NCI-H82 treated with DMSO at 0.1 percent for 48 hours (cell line): ENCODE results near the gene PARD3B.

ENCODE experiments used
- DNase-seq: peaks from one replicate; lab custom pipeline; 2025; ENCODE audit not compliant: unreplicated experiment; lab: John Stamatoyannopoulos, UW

PARD3B gene

DNA sequence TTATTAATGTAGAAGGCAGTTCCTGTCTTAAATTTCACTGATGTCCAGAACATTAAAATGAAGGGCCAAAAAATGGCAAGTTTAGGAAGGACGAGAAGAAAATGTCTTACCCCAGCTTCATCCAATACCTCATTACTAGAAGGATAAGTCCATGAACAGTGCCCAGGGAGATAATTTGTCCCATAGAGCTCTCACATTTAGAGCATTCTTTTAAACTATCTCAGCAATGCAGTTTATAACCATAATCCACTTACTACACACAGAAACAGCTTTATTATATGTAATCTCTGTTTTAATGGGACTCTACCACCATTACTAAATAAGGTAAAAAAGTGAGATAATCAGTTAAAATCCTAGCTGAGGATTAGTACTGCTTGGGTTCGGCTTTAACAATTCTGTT lies 142.5 kb downstream of the PARD3B start:
- no peak for DNase-seq

DNA sequence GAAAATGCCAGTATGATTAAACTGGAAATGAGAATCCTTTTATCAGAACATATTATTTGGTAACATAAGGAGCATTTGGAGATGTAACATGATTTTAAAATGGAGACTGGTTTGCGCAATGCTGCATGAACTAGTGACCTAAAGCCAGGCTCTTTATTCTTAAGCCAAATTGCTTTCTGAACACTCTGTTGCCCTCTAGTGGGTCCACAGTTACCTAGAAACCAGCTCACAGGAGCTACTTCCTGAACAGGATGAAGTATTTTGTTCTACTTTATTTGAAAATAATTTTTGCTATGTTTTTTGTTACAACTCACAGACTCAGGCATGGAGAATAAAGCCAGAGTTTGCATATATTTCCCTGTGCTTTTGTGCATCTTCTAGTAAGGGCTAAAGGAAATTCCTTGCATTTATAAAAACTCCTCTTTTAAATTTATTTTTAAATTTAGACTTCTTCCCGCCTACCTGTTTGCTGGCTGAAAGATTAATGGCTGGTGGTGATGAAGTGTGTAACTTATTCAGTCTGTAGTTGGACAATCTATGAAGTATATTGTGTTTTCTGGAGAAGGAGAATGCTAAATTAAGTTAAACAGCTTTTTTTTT lies 146.7 kb downstream of the PARD3B start:
- peak; percentile 64 for DNase-seq

DNA sequence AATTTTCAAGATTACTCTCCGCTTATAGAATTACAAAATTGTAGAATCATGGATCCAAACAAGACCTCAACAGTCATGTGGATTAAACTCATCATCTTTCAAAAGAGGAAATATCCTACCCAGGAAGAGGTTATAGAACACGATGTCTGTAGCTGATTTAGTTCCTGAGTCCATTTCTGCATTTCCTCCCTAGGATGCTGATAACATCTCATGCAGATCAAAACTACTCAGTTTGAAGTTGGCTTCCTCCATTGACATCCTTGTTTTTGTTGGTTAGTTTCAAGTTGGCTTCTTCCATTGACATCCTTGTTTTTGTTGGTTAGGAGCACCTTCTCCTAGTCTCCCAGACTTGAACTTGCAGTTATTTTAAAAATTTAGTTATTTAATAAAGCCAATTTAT lies 147.5 kb downstream of the PARD3B start:
- no peak for DNase-seq

DNA sequence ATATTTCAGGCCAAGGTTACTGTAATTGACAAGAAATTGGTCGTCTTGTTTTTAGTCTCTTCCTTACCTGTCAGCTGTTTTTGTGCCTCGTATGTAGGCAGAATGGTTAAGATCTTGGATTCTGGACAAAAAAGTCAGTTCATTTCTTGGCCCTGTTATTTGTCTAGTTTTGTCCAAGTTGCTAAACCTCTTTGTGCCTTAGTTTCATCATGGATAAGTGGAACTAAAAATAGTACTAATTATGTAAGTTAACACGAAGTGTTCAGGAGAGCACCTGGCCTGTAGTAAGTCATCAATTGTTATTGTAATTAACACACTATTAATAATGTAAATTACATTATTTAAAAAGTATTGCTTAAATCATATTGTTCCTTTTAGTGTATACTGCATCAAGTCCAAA lies 148.0 kb downstream of the PARD3B start:
- DNase-seq: no peak

DNA sequence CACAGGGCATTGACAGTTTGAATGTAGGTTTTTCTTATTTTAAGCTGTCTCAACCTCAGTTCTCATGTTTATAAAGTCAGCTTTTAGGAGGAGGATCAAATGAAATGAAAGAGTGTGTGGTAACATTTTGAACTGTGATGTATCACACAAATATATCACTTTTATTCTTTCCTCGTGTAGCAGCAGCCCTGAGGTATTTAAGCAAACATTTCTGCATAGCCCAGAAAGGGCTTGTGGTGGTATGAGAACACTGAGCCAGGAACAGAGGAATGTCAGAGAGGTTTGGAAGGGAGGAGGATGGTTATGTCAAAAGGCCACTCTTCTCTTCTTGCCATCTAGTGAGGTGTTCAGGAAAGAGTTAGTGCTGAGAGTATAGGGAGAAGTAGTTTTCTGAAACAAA lies 150.2 kb downstream of the PARD3B start:
- DNase-seq: no peak

DNA sequence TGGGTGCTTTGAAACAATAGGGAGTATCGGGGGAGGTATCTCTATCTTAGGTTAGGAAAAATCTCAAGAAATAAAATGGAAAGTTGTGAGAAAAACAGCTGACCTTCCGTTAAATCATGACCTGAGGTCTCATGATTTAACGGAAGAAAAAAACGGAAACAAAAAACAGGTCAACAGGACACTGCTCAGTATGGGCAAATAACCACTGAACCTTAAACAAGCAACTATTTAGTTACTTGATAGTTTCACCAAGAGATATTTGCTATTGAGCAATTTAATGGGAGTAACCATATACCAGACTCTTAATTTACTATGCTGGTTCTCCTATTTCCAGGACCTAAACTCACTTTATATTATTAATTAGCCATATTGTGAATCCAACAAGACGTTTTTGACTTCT lies 150.8 kb downstream of the PARD3B start:
- no peak for DNase-seq

DNA sequence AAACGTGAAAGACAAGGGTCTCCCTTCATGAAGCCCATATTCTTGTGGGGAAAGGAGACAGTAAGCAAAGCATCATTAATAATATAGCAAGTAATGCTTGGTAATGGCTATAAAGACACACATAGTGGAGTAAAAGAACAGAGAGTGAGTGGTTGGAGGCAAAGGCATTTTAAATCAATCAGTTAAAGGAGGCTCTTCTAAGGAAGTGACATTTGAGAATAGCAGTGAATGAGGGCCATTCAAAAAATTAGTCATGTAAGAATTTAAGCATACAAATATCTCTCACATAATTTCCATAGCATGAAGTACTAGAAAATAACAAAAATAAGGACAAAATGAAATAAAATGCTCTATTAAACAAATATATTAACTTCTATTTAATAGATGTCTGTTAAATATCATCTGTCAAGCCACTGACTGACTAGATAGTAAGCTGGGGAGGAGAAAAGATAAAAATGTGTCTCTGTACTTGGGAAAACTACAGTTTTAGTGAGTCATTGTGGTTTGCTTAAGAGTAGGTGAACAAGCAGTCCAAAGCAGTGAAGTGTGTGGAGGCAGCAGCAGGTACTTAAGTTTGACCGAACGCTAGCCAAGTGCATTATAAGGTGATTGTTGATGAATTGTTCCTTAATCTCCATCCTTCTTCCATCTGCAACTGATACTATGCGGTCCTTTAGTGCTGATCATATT lies 160.1 kb downstream of the PARD3B start:
- DNase-seq: no peak

DNA sequence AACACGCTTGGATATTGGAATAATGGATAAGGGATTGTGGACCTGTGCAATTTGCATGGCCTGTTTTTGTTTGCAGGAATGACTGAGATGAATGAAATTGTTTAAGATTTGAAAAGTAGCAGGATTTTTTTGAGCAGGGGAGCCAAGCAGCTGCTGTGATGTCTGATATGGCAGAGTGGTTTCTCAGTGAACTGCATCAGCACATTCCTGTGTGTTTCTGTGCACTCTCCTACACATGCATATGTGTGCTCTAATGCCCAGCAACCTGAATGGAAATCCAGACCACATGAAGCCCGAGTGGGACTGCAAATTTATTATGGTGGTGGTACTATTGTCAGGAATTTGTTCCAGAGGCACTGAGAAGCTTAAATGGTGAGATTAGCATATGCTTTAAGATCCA lies 161.7 kb downstream of the PARD3B start:
- no peak for DNase-seq

DNA sequence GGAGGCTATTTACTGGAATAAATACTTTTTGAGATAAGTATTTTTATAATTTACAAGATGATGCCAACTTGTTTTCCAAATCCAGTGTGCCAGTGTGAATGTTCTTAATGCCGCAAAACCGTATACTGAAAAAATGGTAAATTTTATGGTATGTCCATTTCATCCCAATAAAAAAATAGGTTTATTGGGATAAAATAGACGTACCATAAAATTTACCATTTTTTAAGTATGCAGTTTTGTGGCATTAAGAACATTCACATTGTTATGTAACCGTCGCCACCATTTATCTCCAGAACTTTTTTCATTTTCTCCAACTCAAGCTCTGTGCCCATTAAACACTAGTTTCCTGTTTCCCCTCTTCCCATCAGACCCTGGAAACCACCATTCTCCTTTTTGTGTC lies 167.9 kb downstream of the PARD3B start:
- no peak for DNase-seq

DNA sequence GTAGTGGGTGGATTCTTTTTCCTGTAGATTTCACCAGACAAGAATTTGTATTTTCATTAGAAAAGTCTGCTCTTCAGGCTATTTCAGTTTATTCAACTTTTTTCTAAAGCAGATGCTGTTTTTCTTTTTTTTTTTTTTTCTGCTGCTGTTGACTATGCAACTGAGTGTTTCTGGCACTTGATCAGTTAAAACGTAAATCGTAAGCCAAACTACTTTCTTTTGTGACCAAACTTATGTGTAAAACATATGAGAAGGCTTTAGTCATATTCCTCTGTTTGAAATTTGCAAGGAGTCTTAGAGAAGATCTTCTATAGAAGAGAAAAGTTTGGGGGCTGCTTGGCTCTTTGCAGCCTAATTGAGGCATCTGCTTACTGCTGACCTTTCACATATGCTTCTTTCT lies 170.1 kb downstream of the PARD3B start:
- DNase-seq: no peak

DNA sequence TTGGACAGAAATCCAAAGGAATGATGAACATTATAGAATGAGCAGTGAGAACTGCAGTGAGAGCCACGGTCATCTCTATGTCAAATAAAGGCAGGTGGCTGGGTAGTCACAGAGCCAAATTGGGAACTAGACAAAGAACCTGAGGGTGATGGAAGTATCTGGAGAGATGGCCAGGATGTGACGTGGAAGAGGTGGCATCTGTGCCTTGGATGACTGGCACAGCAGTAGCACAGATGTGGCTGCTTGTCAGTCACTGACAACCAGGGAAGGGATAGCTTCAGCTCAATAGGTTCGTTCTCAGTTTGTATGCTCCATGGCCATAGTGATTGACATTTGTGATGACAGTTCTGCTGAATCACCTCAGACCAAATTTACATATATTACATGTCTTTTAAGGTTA lies 172.3 kb downstream of the PARD3B start:
- DNase-seq: no peak

DNA sequence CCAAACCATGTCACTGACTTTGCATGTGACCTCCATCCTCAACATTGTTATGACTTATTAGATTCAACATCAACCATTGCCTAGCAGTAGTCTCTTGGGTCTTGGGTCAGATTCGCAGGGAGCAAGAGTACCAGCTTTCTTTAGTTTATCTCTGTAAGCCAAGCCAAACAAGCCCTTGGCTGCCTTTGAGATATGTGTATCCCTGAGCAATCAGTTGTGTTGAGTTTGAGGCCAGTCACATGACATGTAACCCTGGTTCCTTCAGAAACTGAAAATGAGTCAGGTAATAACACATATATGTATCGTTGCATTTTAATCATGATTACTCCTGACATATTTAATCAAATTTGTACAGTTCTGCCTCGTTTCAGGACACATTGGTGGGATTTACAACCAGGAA lies 173.3 kb downstream of the PARD3B start:
- DNase-seq: no peak

DNA sequence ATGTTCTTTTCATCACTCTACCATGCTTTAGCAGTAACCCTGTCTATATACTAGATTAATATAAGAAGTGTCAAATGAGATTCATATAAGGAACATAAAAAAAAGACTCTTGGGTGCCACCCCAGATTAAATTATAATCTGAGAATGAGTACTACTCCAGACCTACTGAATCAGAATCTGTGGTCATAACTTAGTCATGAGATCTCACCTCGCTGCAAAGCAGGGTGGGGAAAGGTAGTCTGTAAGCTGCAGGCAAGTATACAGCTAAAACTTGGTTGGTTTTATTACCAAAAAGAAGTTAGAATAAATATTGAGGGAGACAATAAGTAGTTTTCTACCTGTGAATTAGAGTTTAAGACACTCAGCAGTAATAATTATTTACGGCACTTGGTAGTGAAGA lies 175.6 kb downstream of the PARD3B start:
- no peak for DNase-seq

DNA sequence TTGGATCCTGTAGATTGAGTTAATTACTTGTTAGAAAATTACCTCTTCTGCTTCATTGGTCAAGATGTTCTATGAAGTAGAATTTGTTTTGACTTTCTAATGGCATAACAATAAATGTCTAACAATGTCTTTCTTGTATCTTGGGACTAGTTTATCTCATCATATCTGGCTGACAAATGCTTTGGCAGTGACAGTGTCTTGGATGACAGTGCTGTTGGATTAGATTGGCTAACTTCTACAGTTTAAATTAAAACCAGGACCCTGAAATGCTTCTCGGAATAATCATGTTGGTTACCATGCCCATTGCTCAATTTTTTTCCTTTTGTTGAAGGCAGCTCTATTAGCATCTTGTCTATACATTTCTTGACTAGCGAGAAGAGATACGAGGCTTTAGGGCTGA lies 176.9 kb downstream of the PARD3B start:
- DNase-seq: no peak

DNA sequence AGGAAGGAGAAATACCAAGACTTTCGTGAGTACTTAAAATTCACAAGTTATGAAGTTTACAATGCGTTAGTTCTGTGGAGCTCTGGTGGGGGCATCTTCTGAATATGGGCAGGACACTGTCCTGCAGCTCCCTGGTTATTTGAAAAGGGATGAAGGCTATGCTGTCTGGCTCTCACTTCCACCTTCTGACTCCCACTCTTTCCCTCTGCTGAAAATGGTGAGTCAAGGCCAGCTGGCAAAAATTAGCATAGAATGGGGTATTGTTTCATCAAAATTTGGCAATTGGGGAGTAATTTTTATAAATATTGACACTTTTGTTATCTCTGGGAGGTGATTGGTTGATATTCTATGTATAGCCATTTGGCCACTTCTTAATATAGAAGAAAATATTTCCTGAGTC lies 177.4 kb downstream of the PARD3B start:
- no peak for DNase-seq

DNA sequence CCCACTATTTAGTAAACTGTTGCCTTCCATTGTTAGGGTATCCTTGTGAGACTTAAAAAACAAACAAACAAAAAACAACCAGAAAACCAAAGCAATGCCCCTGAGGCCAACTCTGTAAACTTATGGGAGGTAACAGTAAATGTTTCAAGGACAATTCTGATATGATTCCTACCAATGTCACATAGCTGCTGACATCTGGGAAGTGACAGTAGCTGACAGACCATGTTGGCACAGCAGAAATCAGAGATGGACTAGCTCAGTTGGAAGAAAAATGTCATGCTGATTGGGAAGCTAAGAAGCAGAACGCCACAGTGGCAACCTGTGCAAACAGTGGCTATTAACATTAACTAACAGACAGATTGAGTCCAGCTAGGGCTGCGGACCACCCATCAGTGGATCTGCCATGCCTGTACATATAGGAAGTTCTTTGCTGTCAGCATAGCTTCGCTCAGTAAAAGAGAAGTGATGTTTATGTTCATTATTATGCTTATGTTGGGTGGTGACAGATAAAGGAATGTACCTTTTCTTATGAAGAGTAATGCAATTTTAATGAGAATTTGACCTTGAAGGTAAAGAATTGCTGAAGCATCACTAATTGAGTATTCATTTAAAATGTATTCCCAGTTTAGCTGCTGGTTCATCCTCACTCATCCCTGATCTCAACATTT lies 180.6 kb downstream of the PARD3B start:
- no peak for DNase-seq

DNA sequence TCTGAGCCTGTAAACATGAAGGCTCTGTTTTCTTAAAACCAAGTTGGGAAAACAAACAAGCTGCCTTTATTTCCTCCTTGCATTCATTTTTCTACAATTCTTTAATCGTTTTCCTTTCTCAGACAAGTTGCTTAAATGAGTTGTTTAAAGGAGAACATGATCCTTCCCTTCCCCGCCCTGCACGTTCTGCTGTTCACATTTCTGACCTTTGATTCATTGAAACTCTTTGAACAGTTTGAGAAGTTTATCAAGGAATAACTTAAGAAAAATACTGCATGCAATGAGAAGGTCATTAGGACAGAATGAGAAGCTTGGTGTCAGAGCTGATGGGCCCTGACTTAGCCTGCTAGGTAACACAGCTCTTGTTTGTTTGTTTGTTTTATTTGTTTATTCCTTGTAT lies 181.6 kb downstream of the PARD3B start:
- no peak for DNase-seq

DNA sequence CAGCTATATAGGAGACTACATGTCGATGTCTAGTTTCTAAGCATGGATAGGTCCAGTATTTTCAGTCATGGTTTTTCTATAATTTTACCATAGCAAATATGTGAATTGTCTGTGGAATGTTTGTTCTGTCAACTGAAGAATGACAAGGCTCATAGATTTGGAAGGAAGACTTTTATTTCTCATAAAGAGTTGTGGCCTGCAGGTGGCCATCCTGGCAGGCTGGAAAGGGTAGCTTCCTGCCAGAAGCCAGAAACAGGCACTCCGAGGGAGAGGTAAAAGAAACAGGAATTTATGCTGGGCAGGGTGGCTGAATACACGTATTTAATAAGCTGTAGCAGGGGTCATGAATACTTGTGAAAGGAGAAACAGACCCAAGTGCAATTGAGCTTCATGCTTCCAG lies 182.1 kb downstream of the PARD3B start:
- no peak for DNase-seq

DNA sequence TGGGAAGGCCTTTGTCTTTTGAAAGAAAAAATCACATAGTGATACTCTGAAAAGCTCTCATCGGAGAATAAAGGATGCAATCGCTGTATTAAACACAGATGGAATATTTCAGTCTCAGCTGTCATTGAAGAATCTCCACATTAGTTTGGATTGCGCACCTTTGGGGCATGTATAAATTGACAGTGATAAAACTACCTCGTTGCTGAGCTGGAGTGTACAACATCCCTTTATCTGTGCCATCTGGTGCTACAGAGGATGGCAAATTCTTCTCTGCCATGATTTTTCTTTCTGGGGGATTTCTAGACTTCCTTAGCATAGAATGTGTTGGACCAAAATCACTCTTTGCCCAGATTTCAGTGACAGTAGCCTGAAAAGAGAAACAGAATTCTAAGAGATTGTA lies 185.3 kb downstream of the PARD3B start:
- DNase-seq: peak; percentile 2

DNA sequence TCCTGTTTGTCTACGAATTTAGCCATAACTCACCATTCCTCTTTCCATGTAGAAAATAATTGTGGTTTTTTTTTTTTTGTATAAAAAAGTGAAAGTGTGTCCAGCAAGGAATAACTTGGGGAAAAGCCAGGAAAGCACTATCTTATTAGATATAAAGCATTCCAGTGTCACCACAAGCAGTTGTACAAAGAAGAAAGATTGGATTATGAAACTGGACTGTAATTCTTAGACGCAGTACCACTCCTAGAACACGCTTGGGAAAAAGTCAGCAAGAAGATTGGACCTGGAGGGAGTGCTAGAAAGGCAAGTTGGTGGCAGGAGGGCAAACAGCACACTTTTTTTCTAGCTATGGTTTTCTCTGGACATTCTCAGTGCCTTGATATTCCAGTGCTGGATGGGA lies 186.7 kb downstream of the PARD3B start:
- DNase-seq: no peak

DNA sequence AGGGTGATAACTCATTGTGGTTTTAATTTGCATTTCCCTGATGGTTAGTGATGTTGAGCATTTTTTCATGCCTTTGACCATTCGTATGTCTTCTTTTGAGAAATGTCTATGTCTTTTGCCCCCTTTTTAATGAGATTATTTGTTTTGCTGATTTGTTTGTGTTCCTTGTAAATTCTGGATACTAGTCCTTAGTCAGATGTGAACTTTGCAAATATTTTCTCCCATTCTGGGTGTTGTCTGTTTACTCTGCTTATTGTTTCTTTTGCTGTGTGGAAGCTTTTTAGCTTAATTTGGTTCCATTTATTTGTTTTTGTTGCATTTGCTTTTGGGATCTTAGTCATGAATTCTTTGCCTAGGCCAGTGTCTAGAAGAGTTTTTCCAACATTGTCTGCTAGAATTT lies 192.0 kb downstream of the PARD3B start:
- no peak for DNase-seq

DNA sequence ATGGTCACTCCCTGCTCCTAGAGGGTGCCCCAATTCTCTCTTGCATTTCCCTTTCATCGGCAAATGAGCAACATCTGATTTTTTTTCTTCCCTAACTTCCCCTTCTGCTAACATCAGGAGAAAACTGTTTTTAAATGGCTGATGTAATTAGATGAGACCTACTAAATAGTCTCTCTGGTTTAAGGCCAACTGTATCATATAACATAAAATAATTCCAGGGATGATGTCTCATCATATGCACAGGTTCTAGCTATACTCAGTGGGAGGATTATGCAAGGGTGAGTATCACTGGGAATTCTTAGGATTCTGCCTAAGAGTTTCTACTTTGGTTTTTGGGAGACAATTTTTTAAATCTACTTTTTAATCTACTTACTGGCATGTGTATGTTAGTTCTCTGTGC lies 193.4 kb downstream of the PARD3B start:
- DNase-seq: no peak
